ENCODE data around the gene CHD9.
"Not testable (repeated sequence)": the region's sequence is repeated elsewhere in the genome, so short reads cannot be mapped to it uniquely, and the experiment has no call there.

DNA sequence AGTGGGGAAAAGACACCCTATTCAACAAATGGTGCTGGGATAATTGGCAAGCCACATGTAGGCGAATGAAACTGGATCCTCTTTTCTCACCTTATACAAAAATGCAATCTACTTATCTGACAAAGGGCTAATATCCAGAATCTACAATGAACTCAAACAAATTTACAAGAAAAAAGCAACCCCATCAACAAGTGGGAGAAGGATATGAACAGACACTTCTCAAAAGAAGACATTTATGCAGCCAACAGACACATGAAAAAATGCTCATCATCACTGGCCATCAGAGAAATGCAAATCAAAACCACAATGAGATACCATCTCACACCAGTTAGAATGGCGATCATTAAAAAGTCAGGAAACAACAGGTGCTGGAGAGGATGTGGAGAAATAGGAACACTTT is 223.7 kb downstream of the CHD9 start:
- not testable (repeated sequence) for TF ChIP-seq EP300, POLR2A (IDR thresholded peaks at IDR 0.05)
- TF ChIP-seq, protein P1, sequence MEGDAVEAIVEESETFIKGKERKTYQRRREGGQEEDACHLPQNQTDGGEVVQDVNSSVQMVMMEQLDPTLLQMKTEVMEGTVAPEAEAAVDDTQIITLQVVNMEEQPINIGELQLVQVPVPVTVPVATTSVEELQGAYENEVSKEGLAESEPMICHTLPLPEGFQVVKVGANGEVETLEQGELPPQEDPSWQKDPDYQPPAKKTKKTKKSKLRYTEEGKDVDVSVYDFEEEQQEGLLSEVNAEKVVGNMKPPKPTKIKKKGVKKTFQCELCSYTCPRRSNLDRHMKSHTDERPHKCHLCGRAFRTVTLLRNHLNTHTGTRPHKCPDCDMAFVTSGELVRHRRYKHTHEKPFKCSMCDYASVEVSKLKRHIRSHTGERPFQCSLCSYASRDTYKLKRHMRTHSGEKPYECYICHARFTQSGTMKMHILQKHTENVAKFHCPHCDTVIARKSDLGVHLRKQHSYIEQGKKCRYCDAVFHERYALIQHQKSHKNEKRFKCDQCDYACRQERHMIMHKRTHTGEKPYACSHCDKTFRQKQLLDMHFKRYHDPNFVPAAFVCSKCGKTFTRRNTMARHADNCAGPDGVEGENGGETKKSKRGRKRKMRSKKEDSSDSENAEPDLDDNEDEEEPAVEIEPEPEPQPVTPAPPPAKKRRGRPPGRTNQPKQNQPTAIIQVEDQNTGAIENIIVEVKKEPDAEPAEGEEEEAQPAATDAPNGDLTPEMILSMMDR (IDR thresholded peaks at IDR 0.05), result not testable (repeated sequence)
